GDM1 (cell line): Measurements from ENCODE around the gene NOXA1.
"Not testable (repeated sequence)": the region's sequence is repeated elsewhere in the genome, so short reads cannot be mapped to it uniquely, and the experiment has no call there.

Source experiments
- DNase-seq: peaks from one replicate; lab custom pipeline; 2025; lab: John Stamatoyannopoulos, UW

The NOXA1 gene

DNA sequence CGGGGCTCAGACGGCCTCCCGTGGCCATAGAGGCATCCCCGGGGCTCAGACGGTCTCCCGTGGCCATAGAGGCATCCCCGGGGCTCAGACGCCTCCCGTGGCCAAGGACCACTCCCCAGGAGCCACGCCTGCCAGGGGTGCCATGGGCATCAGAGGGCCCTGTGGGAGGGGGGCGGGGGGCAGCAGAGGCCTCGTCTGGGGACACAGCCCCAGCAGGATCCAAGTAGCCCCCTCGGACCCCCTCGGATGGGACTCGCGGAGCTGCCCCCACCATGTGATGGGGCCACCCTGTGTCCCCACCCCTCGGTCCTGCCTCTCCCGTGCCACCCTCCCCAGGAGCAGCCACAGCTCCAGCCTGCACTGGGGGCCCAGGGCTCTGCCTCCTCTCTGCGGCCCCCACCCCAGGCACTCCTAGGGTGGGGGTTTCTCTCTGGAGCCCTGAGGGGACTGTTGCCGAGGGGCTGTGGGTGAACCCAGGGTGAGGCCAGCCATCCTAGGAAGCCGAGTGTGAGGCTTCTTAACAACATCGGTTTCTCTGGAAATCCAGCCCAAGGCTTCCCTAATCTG, 15.5 kb downstream of the NOXA1 start:
- DNase-seq = no peak

DNA sequence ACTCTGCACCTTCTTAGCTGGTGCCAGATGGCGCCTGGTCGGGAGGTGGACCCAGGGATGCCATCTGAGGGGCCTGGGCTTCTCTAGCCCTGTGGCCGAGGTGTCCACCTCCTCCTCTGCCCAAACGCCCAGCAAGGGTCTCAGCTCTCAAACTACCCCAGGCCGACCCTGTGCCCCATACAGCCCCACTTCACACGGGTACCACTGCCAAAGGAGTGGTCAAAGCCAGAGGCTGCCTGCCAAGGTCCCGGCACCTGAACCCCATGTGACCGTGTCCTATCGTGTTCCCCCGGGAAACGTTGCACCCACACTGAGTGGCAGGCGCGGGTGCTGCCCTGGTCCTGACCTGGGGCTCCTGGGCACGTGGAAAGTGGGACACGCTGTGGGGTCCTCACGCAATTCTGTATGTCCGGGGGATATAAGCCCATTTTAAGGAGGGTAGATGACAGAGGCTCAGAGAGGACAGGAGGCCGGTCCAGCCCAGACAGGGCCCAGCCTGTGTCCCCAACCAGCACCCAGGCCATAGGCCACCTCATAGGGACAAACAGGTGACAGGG, 16.0 kb downstream of the NOXA1 start:
- no peak for DNase-seq

DNA sequence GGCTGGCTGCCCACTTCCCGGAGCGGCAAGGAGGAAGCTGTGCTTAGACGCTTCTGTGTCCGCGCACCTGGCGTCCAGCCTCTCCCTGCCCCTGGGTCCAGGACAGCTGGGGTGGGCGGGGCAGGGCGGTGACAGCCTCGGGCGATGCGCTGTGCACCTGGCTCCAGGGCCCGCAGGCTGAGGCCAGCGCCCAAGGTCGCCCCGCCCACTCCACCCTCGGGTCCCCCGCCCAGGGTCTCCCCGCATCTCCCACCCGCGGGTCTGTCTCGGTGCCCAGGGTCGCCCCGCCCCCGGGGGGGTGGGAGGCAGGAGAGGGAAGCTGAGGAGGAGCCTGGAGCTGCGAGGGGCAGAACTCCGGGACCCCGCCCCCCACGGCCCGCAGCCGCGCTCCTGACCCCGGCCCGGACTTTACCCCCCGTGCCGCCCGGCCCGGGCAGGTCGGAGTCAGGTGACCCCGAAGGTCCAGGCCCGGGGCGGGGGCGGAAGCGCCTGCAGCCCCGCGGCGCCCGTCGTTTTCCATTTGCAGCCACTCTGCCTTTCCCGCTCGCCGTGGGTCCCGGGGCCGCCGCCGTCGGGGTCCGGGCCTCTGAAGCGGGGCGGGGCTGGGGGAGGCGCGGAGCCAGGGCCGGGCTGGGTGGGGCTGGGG, 18.2 kb downstream of the NOXA1 start, which contains the start of gene ENTPD8:
TSS of gene ENTPD8 (minus strand) at position 69 of the 646 bp plus-strand sequence. CDS start 3,072 bp downstream, outside the sequence.
- DNase-seq = no peak

DNA sequence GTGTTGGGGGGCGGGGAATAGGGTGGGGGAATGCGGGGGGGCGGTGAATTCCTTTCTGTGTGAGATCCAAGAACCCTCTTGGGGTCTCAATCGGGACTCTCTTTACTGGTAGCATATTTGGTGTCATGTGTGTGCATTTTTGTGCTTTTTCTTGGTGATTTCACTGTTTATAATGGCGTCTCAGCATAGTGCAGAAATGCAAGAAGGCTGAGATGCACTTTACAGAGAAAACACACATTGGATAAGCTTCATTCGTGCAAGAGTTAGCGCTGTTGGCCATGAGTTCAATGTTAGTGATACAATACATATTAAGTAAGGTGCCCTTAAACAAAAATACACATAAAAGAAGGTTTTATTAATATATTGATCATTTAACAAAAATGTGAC, 18.7 kb downstream of the NOXA1 start:
- no peak for DNase-seq

DNA sequence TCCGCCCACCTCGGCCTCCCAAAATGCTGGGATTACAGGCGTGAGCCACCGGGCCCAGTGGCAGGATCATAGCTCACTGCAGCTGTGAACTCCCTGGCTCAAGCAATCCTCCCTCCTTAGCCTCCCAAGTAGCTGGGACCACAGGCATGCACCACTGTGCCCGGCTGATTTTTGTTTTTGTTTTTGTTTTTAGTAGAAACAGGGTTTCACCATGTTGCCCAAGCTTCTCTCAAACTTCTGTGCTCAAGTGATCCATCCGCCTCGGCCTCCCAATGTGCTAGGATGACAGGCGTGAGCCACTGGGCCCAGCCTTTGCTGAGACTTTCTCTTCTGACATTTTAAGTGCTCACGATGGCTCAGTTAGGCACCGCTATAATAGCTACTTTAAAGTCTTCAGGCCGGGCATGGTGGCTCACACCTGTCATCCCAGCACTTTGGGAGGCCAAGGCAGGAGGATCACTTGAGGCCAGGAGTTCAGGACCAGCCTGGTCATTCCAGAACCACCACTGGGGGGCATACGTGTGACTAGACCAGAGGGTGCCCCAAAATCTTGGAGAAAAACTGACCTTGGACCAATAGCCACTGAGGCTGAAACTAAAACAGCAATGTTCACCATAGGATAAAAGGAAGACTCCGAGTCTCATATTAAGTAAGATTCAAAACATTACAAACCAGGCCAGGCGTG, 21.1 kb downstream of the NOXA1 start:
- no peak for DNase-seq

DNA sequence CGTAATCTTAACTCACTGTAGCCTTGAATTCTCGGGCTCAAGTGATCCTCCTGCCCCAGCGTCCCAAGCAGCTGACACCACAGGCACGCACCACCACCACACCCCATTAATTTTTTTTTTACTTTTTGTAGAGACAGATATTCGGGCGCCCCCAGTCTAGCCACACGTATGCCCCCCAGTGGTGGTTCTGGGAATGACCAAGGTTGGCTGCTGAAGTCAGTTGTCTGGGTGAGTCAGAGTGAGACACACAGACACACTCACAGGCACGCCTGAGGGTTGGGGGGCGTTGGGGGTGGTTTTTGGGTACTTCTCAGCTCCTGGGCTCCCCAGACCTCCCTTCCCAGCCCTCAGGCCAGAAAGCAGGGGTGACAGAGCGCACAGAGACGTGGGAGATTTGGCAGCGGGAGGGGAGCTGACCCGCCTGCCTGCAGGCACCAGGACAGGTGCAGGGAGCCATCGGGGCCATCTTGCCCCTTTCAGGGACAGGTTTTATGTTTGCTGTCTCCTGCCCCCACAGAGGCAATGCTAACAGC, 22.1 kb downstream of the NOXA1 start:
- DNase-seq = peak; percentile 43

DNA sequence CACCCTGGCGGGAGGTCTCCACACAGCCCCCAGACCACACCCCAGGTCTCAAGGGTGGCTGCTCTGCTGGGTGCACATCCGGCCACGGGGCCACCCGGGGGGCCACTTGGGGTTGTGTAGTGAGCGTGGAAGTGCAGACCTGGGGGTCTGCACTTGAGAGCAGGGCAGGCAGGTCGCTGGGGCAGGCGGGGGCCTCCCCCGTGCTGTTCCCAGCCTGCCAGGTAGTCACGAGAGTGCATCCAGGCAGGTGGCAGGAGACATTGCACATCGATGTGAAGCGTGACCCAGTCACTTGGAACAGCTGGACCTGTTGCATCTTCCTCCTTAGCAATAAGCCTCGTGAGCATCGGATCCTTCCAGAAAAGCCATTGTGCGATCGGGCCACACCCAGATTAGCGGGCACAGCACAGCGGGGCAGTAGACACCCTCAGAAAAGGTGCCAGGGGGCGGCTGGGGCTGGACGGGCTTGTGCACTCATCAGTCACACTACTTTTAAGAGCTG, 22.8 kb downstream of the NOXA1 start:
- DNase-seq = no peak

DNA sequence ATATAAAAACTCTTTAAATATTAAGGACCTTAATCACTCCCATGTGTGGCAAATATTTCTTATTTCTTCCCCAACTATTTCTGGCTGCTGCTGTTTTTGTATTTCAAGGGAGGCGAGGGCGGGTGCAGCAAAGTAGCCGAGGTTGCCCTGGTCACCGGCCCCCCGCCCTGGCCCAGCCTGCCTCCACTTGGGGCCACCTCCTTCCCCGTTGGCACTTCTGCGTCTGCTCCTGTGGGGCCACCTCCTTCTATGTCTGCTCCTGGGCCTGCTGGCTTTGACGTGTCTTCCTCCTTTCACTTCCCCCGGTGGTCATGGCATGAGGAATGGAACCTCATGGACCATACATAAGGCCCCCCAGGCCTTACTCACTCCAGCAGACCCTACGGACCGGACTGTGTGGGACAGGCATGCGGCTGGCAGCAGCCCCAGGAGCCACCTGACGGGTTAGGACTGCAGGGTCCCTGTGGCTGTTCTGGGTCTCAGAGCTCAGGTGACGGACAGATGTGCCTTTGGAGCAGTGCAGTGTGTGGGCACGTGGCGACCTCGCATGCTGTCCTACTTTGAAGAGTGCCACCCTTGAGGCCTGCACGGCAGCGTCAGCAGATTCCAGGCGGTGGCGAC, 23.8 kb downstream of the NOXA1 start:
- DNase-seq = no peak

DNA sequence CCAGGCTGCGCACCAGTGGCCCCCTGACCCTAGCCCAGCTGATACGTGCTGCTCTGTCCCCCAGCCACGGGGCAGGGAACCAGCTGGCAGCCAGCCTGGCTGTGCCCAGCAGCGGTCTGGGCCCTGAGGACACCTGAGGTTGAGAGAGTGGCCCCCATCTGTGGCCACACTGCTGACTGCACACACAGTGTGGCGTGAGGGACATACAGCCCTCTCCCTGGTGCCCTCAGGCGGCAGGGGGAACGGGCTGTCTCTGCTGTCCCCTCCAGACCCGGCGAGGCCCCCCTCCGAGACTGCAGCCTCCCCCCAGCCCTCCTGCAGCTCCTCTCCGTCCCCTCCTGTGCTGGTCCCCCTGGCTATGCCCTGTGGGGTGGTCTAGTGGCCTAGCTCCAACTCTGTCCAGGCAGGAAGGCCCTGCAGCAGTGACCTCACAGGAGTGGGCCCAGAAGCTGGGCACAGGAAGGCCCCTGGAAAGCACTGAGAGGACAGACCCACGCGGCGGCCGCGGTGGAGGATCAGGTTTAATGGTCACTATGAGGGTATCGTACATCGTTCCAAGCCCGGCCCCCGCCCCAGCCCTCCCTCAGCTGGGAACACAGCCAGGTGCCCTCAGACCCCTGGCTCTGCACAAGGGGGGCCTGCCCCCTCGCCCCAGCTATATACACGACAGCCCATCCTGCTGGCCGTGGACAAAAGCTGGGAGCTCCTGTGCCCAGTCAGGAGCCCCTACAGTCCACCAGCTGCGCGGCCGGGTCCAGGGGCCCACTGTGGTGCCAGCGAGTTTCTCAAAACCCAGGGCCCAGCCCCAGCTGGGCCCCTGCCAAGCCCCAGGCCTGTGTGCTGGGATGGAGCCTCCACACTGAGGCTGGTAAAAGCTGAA, 24.8 kb downstream of the NOXA1 start:
- DNase-seq = no peak

DNA sequence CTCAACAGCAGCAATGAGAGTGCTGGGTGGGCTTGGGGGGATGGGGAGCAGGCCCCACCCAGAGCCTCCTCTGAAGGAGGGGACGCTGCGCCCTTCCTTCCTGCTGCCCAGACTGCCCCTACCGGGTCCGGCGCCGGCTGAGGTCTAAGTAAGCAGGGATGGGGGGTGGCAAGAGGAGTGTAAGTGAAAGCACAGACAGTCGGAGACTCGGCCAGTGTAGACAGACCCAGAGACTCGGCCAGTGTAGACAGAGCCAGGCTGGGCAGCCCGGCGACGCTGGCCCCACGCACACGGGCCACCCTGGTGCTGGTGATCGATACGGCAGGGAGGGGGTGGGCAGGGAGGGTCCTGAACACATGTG, 25.4 kb downstream of the NOXA1 start:
- no peak for DNase-seq

DNA sequence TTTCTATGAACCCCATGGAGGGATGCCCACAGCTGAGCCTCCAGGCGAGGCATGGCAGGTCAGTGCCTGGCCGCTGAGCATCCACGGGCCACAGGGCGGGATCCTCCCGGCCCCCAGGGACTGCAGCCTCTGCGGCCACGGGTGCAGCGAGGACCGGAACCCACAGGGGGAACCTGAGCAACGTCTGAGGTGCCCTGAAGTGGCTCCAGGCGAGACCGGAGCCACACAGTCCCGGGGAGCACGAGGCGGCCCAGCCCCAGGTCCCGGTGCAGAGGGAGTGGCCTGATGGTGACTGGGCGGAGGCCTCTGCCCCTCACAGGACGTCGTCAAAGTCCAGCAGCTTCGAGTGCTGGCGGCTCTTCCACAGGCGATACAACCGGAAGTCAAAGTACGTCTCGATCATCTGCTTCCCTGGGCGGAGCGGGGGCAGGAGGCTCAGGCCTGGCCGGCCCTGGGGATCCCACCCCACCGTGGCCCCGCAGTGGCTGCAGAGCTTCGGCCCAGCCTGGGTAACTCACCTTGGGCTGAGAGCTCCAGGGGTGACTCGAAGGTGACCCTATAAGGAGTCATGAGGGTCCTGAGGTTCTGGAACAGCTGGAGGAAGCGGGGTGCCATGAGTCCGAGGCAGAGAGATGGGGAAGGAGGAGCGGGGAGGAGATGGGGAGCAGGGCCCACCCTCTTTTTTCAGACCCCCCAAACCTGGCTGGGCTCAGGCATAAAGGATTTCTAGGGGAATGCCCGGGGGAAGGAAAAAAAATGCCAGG, 26.1 kb downstream of the NOXA1 start:
- no peak for DNase-seq

DNA sequence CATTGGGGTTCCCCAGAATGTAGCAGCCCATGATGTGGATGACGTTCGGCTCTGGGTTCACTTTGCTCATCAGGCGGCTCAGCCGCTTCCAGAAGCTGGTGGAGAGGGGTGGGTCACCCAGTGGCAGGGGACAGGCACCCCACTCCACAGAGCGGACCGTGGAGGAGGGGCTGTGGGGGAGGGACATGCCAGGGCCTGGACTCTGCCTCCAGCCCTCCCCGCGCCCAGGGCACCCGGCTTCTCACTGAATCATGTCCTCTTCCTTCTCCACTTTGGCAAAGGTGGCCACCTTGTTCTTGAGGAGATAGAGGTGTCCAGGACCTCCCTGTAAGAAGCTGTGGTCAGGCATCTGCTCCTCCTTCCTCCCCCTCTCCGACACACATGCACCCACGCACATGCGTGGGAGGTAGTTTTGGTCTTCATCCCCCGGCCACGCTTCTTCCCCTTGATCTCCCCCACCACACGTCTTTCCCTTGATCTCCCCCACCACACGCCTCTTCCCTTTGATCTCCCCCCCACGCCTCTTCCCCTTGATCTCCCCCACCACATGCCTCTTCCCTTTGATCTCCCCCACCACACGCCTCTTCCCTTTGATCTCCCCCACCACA, 26.8 kb downstream of the NOXA1 start:
- no peak for DNase-seq

DNA sequence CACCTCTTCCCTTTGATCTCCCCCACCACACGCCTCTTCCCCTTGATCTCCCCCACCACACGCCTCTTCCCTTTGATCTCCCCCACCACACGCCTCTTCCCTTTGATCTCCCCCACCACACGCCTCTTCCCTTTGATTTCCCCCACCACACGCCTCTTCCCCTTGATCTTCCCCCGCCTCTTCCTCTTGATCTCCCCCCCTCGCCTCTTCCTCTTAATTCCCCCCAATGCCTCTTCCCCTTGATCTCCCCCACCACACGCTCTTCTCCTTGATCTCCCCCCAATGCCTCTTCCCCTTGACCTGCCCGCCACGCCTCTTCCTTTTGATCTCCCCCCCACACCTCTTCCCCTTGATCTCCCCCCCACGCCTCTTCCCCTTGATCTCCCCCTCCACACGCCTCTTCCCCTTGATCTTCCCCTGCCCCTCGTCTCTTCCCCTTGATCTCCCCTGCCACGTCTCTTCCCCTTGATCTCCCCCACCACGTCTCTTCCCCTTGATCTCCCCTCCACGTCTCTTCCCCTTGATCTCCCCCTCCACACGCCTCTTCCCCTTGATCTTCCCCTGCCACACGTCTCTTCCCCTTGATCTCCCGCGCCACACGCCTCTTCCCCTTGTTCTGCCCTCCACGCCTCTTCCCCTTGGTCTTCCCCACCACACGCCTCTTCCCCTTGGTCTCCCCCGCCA, 27.5 kb downstream of the NOXA1 start:
- DNase-seq = not testable (repeated sequence)

DNA sequence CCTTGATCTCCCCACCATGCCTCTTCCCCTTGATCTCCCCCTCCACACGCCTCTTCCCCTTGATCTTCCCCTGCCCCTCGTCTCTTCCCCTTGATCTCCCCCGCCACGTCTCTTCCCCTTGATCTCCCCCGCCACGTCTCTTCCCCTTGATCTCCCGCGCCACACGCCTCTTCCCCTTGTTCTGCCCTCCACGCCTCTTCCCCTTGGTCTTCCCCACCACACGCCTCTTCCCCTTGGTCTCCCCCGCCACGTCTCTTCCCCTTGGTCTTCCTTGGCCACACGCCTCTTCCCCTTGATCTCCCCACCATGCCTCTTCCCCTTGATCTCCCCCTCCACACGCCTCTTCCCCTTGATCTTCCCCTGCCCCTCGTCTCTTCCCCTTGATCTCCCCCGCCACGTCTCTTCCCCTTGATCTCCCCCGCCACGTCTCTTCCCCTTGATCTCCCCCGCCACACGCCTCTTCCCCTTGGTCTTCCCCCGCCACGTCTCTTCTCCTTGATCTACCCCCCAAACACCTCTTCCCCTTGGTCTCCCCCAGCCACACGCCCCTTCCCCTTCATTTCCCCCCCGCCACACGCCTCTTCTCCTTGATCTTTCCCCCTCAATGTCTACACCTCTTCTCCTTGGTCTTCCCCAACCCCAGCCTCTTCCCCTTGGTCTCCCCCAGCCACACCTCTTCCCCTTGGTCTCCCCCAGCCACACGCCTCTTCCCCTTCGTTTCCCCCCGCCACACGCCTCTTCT, 28.2 kb downstream of the NOXA1 start:
- not testable (repeated sequence) for DNase-seq

DNA sequence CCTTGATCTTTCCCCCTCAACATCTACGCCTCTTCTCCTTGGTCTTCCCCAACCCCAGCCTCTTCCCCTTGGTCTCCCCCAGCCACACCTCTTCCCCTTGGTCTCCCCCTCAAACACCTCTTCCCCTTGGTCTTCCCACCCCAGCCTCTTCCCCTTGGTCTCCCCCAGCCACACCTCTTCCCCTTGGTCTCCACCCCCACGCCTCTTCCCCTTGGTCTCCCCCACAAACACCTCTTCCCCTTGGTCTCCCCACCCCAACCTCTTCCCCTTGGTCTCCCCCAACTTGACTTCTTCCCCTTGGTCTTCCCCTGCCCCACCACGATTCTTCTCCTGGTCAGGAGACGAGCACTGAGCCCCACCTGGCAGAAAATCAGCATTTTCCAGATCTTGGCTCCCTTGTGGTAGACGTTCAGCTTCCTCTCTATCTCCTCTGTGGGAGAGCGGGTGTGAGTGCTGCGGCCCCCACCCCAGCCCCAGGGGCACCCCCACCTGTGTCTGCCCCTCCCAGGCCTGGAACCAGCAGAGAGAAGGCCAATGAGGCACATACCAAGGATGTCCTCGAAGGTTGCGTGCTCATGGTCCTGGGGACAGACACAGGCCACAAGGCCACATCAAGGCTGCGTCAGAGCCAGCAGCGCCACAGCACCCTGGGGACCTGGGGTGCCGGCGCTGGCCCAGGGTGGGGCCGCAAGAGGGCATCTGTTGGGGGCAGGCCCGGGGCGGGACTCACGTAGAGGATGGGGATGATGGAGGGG, 29.0 kb downstream of the NOXA1 start:
- peak; percentile 32 for DNase-seq

DNA sequence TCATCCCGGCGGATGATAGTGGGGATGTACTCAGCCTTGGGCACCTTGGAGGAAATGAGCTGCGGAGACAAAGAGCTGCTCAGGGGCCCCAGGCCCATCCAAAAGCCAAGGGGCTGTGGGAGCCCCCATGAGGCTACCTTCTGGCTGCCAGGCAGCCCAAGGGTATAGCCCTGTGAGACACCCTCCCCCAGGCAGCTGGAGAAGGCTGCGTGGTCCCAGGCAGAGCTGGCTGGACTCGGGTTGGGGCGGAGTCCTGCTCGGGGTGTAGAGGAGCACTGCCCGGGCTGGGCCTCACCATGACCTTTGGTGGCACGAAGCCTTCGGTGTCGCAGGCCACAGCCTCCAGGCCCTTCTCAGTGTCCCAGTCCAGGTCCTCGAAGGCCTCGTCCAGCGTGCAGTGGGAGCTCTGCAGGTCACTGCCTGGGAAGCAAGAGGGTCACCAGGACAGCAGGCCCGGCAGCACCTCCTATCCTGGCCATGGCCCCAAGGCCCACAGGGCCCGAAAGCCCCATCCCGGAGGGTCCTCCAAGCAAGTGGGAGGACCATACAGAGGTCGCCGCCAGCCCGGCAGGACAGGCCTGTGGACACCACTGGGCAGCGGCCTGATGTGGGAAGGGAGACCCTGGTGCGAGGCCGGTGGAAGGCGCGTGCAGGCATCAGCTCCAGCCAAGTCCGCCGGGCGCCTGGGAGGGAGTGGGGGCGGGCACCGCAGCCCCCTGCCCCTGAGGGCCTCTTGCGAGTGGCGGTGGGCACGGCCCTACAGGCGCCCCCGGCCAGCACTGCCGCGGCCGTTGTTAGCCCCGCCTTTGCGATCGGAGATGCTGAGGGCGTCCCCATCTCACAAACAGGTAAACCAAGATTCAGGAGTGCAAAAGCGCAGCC, 29.8 kb downstream of the NOXA1 start:
- DNase-seq = no peak

DNA sequence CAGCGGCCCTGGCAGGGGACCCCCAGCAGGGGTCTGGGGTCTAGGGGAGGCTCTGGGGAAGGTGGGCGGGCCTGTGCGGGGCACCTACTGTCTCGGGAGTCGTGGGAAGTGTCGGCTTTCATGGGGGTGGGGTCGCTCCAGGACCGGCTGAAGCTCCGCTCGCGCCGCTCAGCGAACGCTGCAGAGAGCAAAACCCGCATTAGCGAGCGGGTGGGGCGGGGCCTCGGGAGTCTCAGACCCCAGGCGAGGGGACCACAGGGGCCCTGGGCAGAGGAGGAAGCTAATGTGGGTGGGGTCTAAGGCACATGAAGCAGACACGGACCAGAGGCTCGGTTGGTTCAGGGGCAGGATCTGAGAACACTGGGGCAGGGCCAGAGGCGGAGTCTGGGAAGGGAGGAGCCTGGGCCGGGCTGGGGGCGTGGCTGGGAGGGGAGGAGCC, 30.5 kb downstream of the NOXA1 start:
- no peak for DNase-seq
